Natural killer cell treated with Interleukin-12 subunit alpha and Interleukin-12 subunit beta and Interleukin-15 and Interleukin-18, amount 100 ng/mL, for 72 hours (primary cell): ENCODE data around the gene CPA4. TPM values are rescaled to one million over a fixed set of nuclear protein-coding genes. Genes with fewer than 3 reads are reported as not detected.

Experiments
- ATAC-seq, 2 donors: fragments of 150-1000 bp; cut with Tn5 transposase in 1 of 2; sonication (Bioruptor Pico), chemical (Tn5 transposase) in 1 of 2; 2 replicates each; pipeline ENCODE4 v1.10.0; 2021
- DNase-seq: peaks from one replicate; pipeline ENCODE4 v3.0.0; 2022; ENCODE audit warnings: low spot score
- H3K27ac Mint-ChIP-seq, 2 donors: 1 replicate in 1 of 2; 2 replicates in 1 of 2; pipeline ENCODE4 v1.8.0; 2022; ENCODE audit warnings: mixed read lengths in 2 of 2, mild to moderate bottlenecking in 1 of 2, moderate library complexity in 1 of 2
- H3K27me3 Mint-ChIP-seq, 2 donors: 1 replicate in 1 of 2; 2 replicates in 1 of 2; pipeline ENCODE4 v1.8.0; 2022; ENCODE audit warnings: mixed read lengths in 2 of 2
- H3K36me3 Mint-ChIP-seq: one replicate; pipeline ENCODE4 v1.8.0; 2022; ENCODE audit warnings: mixed read lengths
- H3K4me1 Mint-ChIP-seq, 2 donors: 1 replicate in 1 of 2; 2 replicates in 1 of 2; pipeline ENCODE4 v1.8.0; 2022; ENCODE audit warnings: low read depth in 2 of 2, mixed read lengths in 2 of 2, mild to moderate bottlenecking in 1 of 2
- H3K4me3 Mint-ChIP-seq: one replicate; pipeline ENCODE4 v1.8.0; 2022; ENCODE audit warnings: mixed read lengths
- H3K9me3 Mint-ChIP-seq: 2 replicates; pipeline ENCODE4 v1.8.0; 2022; ENCODE audit warnings: mixed read lengths
- total RNA-seq, 2 donors: library from RNA; stranded (reverse); gene quantifications; one replicate each; pipeline ENCODE4 v1.2.3, GENCODE V29; 2022

CPA4 gene
- total RNA-seq, 2 donors from 2014 or later = not detected

DNA sequence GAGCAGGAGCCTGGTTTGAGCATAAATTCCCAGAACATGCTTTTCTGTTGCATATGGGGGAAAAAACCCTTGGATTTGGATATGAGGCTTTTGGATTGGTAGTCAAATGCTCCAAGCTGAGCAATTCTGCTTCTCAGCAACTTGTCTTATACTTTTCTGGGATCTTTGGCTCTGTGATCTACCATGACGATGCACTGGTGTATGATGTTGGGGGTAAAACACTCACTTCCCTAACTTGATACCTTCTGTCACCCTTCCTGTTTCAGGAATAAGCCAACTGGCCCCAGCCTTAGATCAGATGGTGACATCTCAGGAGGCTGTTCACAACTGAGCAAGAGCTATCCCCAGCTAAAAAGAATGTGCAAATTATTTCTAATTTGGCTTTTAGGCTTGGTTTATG is 13.1 kb upstream of the CPA4 start:
- DNase-seq (no peak), ATAC-seq (no peak)
- Mint-ChIP-seq H3K27ac (no peak overlapping the region), H3K9me3 (no peaks in the 10 kb centered on the region), H3K4me1 (no peaks in the 10 kb centered on the region), H3K4me3 (no peak overlapping the region), H3K27me3 (peaks cover 27 to 40% of the 10 kb centered on the region in 2 donors), H3K36me3 (no peaks in the 10 kb centered on the region)

DNA sequence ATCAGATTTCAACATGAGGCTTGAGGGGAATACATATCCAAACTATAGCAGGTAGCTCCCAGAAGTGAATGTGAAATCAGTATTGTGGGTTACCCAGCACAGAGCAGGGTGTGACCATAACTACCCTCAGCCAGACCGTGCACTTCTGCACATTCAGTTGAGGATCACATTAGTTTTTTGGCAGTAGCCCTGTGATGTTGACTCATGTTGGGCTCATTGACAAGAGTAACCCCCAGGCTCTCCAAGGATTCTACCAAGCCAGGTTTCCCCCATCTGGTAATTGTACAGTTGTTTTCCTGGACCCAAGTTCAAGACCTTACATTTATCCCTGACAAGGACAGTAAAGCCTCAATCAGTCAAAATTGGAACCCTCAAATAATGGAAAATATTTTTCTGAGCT is 11.7 kb upstream of the CPA4 start:
- Mint-ChIP-seq H3K4me1 (no peaks in the 10 kb centered on the region), H3K9me3 (no peaks in the 10 kb centered on the region), H3K4me3 (no peak overlapping the region), H3K27me3 (peaks cover 23 to 32% of the 10 kb centered on the region in 2 donors), H3K36me3 (no peaks in the 10 kb centered on the region), H3K27ac (no peak overlapping the region)
- ATAC-seq = no peak
- DNase-seq = no peak

DNA sequence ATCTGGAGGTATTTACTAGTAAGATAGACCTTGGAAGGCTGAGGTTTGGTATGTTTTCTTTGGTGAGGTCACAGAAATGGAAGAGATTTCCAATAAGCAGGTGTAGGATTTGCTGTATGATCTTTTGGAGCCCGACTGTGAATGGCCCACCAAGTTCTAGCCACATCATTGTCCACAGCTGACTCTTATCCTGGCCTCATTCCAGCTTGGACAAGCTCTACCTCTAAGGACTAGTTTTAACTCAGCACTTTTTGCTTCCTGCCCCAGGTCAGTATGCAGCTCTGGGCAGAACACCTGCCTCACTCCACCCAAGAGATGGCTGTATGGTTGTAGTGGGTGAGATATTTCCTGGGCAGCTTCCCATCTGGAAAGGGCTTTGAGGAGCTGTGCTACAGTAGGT is 6.1 kb upstream of the CPA4 start:
- H3K4me1 Mint-ChIP-seq = no peaks in the 10 kb centered on the region

DNA sequence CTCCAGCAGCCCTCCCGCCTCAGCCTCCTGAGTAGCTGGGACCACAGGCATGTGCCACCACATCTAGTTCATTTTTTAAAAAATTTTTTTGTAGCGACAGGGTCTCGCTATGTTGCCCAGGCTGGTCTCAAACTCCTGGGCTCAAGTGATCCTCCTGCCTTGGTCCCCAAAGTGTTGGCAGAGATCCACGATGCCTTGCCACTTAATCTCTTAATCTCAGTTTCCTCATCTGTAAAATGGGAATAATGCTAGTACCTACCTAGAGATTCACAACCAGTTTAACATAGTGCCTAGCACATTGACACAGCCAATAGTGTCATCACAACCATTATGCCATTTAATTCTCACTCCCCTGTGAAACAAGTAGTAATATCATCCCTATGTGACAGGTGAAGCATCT is 4.8 kb upstream of the CPA4 start:
- H3K27ac Mint-ChIP-seq = no peak overlapping the region
- DNase-seq = no peak
- ATAC-seq = no peak
- no peaks in the 10 kb centered on the region for H3K9me3 Mint-ChIP-seq
- H3K4me3 Mint-ChIP-seq = no peak overlapping the region
- H3K4me1 Mint-ChIP-seq = no peaks in the 10 kb centered on the region
- peaks cover 13 to 17% of the 10 kb centered on the region in 2 donors for H3K27me3 Mint-ChIP-seq
- no peaks in the 10 kb centered on the region for H3K36me3 Mint-ChIP-seq

More for the DNA sequence above, 6.1 kb upstream of the CPA4 start:
- peaks cover 13 to 17% of the 10 kb centered on the region in 2 donors for H3K27me3 Mint-ChIP-seq
- H3K36me3 Mint-ChIP-seq = no peaks in the 10 kb centered on the region
- DNase-seq (no peak), ATAC-seq (no peak)
- no peak overlapping the region for H3K27ac Mint-ChIP-seq
- no peak overlapping the region for H3K4me3 Mint-ChIP-seq
- no peaks in the 10 kb centered on the region for H3K9me3 Mint-ChIP-seq

DNA sequence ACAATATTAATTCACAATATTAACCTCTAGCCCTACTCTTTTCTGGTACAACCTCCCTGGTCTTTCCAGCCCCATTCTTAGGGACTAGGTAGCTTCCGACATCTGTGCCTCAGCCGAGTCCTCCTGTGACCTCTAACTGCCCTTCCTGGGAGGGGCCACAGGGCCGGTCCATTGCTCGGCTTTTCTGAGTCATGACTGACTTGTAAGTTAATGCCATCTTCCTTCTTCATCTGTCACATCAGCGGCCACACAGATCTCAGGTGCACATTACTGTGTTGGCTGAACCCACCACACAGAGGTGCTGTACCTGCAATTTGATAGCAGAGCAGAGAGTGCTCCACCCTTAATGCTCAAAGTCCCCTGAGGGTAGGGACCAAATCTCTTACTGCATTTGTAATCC is 4.1 kb upstream of the CPA4 start:
- no peaks in the 10 kb centered on the region for H3K4me1 Mint-ChIP-seq
- peaks cover 10 to 11% of the 10 kb centered on the region in 2 donors for H3K27me3 Mint-ChIP-seq
- H3K27ac Mint-ChIP-seq = no peak overlapping the region
- no peaks in the 10 kb centered on the region for H3K36me3 Mint-ChIP-seq
- no peaks in the 10 kb centered on the region for H3K9me3 Mint-ChIP-seq
- no peak for DNase-seq
- no peak for ATAC-seq
- no peak overlapping the region for H3K4me3 Mint-ChIP-seq

DNA sequence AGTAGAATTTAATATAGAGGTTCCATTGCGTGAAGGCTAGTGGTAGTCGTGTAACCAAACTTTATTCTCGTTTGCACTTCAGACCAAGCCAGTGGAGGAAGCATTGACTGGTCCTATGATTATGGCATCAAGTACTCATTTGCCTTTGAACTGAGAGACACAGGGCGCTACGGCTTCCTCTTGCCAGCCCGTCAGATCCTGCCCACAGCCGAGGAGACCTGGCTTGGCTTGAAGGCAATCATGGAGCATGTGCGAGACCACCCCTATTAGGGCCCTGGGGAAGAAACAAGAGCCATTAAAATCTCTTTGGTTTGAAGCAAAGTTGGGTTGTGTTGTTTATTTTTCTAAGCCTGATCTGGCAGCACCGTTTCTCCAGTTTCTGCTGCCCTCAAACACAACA is 3.5 kb upstream of the CPA4 start:
- Mint-ChIP-seq H3K9me3 (no peaks in the 10 kb centered on the region), H3K4me3 (no peak overlapping the region), H3K27me3 (peaks cover 4 to 5% of the 10 kb centered on the region in 2 donors), H3K36me3 (no peaks in the 10 kb centered on the region), H3K27ac (no peak overlapping the region), H3K4me1 (no peaks in the 10 kb centered on the region)
- DNase-seq (no peak), ATAC-seq (no peak)

DNA sequence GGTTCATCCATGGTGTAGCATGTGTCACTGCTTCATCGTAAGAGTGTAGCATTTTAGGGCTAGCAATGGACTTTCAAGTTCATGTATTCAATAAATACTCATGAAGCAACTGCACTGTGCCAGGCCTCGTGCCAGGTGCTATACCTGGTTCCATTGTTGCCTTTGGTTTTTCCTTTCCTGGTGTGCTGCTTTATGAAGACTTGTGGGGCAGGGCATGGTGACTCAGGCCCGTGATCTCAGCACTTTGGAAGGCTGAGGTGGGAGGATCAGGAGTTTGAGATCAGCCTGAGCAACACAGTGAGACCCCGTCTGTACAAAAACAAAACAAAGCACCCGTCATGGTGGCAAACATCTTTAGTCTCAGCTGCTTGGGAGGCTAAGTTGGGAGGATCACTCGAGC is 2.2 kb upstream of the CPA4 start:
- no peak overlapping the region for H3K27ac Mint-ChIP-seq
- no peak overlapping the region for H3K4me3 Mint-ChIP-seq
- H3K36me3 Mint-ChIP-seq = no peaks in the 10 kb centered on the region
- ATAC-seq = no peak
- H3K27me3 Mint-ChIP-seq = peaks cover 0 to 4% of the 10 kb centered on the region in 2 donors
- H3K9me3 Mint-ChIP-seq = no peaks in the 10 kb centered on the region
- no peaks in the 10 kb centered on the region for H3K4me1 Mint-ChIP-seq
- no peak for DNase-seq

DNA sequence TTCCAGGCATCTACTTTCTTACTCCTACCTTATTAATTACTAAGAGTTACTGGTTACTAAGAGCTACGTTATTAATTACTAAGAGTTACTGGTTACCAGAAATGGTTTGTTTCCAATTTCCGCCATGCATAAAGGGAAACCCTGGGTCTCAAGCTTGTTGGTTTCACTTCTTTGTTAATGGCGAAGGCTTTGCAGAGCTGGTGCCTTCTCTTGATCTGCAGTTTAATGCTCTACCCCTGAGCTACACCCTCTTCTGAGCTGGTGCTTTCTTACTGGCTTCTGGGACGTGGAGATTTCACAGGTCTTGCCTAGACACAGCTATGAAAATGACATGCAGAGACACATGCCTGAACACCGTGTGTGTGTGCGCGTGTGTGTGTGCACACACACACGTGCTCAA is 560 bp downstream of the CPA4 start:
- Mint-ChIP-seq H3K4me3 (no peak overlapping the region), H3K36me3 (no peaks in the 10 kb centered on the region), H3K27me3 (peaks cover 0 to 4% of the 10 kb centered on the region in 2 donors), H3K4me1 (no peaks in the 10 kb centered on the region), H3K27ac (no peak overlapping the region), H3K9me3 (no peaks in the 10 kb centered on the region)
- DNase-seq (no peak), ATAC-seq (no peak)

DNA sequence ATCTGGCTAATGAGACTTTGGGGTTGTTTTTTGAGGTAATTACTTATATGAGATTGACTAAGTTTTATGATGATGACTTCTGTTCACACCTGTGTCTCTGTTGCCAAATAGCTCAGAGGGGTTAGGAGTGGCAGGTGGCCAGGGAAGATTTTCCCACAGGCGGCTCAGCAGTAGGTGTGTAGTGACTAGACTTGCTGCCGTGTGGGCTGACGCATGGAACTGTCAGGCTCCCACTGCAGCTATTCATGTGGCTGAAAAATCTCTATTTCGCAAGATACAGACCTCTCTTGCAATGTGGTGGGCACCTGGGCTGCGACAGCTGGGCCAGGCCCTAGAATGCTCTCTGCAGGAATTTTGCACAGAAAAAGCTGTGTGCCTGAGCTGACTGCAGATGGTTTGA is 1.4 kb downstream of the CPA4 start:
- no peaks in the 10 kb centered on the region for H3K9me3 Mint-ChIP-seq
- ATAC-seq (no peak), DNase-seq (no peak)
- H3K4me1 Mint-ChIP-seq = no peaks in the 10 kb centered on the region
- no peaks in the 10 kb centered on the region for H3K36me3 Mint-ChIP-seq
- H3K27ac Mint-ChIP-seq = no peak overlapping the region
- no peak overlapping the region for H3K4me3 Mint-ChIP-seq
- peaks cover 0 to 4% of the 10 kb centered on the region in 2 donors for H3K27me3 Mint-ChIP-seq

DNA sequence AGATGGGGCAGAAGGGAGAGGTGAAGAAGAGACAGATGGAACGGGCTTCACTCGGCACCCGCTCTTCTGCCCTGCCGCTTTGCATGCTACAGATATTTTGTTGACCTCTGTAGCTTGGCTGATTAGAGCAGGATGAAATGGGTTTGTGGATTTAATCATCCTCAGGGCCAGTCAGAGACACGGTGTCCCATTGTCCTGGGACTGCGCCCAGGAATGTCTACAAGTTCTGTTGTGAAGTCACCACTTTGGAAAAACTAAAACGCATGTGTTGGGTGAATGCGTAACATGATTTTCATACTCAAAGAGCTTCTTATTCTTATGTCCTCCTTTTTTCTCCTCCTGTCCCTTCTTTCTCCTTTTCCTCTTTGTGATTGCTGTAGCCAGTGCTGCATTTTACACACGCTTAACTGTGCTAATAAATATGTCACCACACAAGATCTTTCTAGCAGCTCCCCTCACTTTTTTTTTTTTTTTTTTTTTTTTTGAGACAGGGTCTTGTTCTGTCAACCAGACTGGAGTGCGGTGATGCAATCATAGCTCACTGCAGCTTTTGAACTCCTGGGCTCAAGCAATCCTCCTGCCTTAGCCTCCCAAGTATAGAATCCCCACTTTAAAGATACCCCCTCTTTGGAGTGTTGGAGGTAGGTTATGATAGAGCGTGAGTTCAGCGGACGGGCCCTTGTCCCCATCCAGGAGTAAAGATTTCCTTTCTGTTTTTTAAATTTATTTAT is 3.4 kb downstream of the CPA4 start:
- no peak overlapping the region for H3K4me3 Mint-ChIP-seq
- ATAC-seq = no peak
- peaks cover 6 to 7% of the 10 kb centered on the region in 2 donors for H3K27me3 Mint-ChIP-seq
- H3K36me3 Mint-ChIP-seq = no peaks in the 10 kb centered on the region
- no peak overlapping the region for H3K27ac Mint-ChIP-seq
- no peak for DNase-seq
- no peaks in the 10 kb centered on the region for H3K4me1 Mint-ChIP-seq
- no peaks in the 10 kb centered on the region for H3K9me3 Mint-ChIP-seq

DNA sequence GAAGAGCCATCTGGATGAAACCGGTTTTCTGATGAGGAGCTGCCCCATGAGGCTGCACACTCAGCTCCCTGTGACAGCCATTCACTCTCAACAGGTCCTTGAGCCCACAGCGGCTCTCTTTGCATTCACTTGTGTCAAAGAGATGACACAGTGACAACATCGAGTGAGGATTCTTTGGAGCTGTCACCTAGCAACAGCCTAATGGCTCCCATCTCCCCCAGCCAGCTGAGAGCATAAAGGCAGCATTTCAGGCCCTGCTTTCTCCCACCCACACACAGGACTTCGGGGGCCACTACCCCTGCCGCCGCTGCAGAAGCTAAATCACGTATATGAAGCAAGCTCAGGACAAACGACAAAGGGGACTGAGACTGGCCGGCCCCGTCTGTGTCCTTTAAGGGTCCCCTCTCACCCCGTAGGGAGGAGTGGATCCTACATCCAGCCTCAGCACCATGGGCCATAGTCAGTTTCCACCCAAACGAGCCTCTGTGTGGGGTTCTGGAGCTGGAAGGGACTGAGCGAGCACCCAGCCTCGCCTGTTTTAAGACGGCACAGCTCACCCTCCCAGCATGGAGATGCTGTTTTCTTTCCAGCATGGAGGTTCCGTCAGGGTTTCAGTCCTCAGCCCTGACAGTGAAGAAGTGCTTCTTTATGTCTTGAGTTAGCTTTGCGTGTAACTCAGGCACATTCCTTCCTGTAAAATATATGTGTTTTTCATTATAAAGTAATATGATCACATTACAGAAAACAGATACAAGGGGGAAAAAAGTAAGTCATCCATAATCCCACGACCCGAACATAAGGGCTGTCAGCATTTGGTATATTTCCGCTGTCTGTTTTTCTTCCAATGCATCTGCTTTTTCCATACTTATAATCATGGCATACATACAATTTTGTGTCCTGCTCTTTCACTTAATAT is 4.9 kb downstream of the CPA4 start:
- Mint-ChIP-seq H3K9me3 (no peaks in the 10 kb centered on the region), H3K4me3 (no peak overlapping the region), H3K4me1 (no peaks in the 10 kb centered on the region), H3K27ac (no peak overlapping the region), H3K27me3 (peaks cover 7 to 8% of the 10 kb centered on the region in 2 donors), H3K36me3 (no peaks in the 10 kb centered on the region)
- no peak for ATAC-seq
- no peak for DNase-seq

DNA sequence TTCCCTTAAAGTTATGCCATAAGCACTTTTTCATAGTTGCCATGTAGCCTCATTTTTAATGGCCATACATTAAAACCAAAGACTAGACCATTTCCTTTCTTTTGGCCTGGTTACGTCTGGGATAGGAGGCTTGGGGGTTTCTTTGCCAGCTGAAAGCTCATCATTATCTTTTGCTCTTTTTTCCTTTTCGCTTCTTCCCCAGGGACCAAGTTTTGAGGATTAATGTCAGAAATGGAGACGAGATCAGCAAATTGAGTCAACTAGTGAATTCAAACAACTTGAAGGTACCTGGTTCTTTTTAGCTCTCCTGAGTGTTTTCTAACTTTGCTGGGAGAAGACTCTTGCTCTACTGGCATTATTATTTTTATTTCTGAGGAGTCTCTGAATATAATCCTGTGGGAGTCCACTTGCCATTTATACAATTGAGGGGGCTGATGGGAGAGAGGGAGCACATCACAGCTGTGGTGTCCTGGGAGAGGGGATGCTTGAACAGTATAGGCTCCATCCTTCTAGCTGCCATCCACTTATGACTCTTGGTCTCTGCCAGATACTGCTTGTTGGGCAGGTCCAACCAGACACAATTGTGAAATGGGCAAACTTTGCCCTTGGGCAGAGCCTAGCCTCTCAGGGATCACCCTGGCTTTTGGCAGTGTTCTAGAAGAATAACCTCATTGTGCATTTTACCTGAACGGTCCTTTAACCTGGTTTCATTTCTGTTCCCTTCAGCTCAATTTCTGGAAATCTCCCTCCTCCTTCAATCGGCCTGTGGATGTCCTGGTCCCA is 5.8 kb downstream of the CPA4 start:
- Mint-ChIP-seq H3K27ac (no peak overlapping the region), H3K27me3 (peaks cover 7 to 8% of the 10 kb centered on the region in 2 donors), H3K4me3 (no peak overlapping the region), H3K9me3 (no peaks in the 10 kb centered on the region), H3K4me1 (no peaks in the 10 kb centered on the region), H3K36me3 (no peaks in the 10 kb centered on the region)
- DNase-seq (no peak), ATAC-seq (no peak)

DNA sequence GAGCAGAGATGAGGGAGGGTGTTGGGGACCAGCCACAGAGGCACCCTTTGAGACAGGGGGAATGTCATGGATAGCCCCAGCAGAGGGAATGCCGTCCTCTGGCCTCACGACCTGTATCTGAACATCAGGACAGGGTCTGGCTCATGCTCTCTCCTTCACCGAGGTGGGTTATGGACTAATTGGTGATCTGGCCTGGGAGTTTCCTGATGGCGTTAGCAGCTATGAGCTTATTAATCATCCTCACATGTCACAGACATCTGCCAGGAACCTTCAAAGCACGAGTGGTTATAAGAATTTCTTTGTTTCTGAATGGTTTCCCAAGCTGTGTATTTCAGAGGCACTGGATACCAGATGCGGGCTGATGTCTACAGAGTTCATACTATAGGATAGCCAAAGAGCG is 6.9 kb downstream of the CPA4 start:
- Mint-ChIP-seq H3K27me3 (peaks cover 10 to 11% of the 10 kb centered on the region in 2 donors), H3K4me1 (no peaks in the 10 kb centered on the region), H3K36me3 (no peaks in the 10 kb centered on the region), H3K27ac (no peak overlapping the region), H3K4me3 (no peak overlapping the region), H3K9me3 (no peaks in the 10 kb centered on the region)
- DNase-seq (no peak), ATAC-seq (no peak)
